Left lobe of liver (tissue), 2 donors: Measurements from ENCODE around the gene YES1. TPM values are rescaled to one million over a fixed set of nuclear protein-coding genes. Genes with fewer than 3 reads are reported as not detected.
"Not testable (repeated sequence)": the region's sequence is repeated elsewhere in the genome, so short reads cannot be mapped to it uniquely, and the experiment has no call there.

ENCODE experiments used
- ATAC-seq: fragments of 200-7000 bp; cut with Tn5 transposase; one replicate; pipeline ENCODE4 v1.9.1; 2020; ENCODE audit warnings: mild to moderate bottlenecking, moderate library complexity
- DNase-seq: peaks from one replicate; pipeline ENCODE4 v3.0.0-alpha.2; 2020; ENCODE audit warnings: low spot score
- total RNA-seq: library from RNA; stranded (reverse); gene quantifications from one replicate; pipeline ENCODE4 v1.2.1, GENCODE V29; 2021
- donor health status: DM: no; HTN: no; CAD: no; lungs with moderate emphysema.
- donor health status: DM: no; HTN: yes; CAD: no.

YES1 gene
- total RNA-seq, 1 donor from 2014 or later, result 31.1 TPM

DNA sequence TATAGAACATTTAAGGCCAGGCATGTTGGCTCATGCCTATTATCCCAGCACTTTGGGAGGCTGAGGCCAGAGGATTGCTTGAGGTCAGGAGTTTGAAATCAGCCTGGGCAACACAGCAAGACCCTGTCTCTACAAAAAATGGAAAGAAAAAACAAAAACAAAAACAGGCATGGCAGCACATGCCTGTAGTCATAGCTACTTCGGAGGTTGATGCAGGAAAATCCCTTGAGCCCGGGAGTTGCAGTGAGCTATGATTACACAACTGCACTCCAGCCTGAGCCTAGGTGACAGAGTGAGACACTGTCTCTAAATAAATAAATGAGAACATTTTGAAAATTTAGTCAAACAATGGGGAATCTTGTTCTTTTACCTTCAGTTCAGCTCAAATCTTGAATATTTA lies 12.1 kb upstream of the YES1 start:
- ATAC-seq, result peak; percentile 95
- DNase-seq, result no peak

DNA sequence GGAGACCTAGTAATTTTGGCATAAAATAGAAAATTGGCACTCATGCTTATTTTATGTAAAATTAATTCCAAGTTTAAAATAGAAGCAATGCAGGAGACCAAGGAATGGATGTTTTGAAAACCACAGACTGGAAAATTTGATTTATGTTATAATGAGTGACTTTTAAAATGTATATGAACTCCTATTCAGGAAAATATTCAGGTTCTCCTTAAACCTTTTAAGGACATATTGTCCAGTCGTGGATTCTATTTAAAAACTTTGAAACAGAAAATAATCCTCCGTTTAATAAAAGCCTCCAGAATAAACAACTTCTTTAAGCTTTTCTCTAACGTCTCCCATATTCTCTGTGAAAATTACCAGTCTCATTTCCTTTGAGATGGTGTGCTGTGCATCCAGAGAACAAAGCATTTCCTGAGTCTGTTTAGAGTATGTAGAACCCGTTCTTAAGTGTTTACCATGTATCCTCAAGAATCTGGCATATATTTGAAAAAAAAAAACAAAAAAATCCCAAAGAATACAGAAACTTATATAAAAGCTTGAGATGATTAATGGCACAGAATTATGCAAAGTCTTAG lies 8.6 kb upstream of the YES1 start:
- ATAC-seq (no peak), DNase-seq (no peak)

DNA sequence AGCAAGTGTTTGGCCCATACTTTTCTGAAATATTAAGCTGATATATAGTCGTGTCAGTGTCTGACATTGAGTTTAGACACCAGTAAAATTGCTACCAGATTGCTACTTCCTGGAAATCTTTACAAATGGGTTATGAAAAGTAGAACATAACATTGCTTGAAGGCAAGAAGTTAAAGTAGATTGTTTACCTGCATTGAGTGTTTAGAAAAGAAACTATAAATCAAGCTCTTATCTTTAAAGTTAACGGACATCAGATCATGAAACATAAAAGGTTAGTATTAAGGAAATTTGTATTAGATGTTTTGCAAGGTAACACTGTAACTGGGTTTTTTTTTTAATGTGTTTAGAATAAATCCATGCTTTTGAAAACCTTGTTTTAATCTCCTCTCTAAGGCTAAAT lies 4.8 kb upstream of the YES1 start:
- ATAC-seq (no peak), DNase-seq (no peak)

DNA sequence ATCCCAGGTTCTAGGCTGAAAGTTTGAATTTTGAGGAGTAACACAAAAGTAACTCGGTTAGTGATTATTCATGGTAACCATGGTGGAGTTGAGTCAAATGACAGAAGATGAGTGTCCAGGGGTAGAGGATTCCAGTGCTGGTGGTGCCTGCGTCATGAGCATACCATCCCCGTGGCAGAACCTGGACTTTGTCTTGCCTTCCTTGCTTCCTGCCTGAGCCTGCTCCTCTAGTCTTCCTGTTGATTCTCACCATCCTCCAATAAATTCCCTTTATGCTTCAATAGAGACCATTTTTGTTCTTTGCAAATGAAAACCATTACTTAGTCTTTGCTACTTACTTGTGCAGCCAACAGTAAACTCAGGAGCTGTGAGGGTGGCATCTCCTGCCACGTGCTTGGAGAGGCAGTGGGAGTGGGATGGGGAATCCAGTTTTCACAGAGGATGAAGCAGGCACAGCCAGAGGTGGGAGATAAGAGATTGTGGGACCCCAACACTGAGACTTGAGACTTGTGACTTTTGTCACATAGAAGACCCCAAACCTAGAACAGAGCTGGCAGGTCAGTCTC lies 4.1 kb upstream of the YES1 start:
- DNase-seq, result no peak
- no peak for ATAC-seq

DNA sequence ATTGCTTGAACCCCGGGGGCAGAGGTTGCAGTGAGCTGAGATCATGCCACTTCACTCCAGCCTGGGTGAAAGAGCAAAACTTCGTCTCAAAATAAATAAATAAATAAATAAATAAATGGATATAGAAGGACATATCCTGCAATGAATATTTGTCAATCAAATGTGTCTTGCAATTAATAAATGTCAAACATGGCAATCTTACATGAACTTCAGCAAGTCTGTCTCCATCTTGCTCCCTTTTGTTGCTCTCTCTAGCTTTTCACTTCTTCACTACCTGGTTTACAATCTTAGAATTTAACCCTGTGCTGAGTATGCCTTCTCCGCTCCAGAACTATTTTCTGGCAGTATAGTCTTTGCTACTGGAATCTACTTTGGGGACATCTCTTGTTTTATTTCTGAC lies 3.3 kb upstream of the YES1 start:
- no peak for ATAC-seq
- no peak for DNase-seq

DNA sequence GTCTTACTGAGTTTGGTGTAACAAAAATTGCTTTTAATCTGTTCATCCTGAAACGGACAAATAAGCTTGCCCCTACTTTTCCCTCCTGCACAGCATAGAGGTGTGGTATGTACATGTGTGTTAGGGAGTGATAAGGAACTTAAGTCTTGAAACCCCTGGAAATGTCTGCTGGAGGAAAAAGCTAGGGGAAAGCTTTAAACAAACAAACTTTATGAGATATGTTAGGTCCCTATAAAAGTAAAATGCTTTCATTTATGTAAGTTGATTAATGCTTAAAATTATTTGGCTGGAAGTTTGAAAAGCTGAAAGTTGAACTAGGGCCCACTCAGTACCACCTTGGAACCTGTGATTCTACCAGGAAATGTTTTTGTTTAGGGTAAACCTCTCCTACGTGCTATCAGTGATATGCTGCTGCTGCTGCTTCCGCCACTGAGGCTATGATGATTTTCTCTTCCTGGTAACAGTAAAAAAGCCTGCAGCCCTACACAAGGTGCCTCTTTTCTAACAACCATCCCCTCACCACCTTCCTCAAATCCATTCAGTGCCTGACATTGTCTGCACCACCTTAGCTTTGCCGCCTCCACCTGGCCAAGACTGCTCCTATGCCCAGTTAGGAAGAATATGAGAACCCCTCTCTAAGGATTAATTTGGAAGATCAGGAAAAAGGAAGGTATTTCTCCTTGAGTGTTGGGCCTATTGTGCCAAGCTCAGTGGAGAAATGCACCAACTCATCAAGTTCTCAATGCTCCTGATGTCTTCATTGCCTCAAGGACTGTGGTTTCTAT lies 2.5 kb upstream of the YES1 start:
- DNase-seq (no peak), ATAC-seq (no peak)

DNA sequence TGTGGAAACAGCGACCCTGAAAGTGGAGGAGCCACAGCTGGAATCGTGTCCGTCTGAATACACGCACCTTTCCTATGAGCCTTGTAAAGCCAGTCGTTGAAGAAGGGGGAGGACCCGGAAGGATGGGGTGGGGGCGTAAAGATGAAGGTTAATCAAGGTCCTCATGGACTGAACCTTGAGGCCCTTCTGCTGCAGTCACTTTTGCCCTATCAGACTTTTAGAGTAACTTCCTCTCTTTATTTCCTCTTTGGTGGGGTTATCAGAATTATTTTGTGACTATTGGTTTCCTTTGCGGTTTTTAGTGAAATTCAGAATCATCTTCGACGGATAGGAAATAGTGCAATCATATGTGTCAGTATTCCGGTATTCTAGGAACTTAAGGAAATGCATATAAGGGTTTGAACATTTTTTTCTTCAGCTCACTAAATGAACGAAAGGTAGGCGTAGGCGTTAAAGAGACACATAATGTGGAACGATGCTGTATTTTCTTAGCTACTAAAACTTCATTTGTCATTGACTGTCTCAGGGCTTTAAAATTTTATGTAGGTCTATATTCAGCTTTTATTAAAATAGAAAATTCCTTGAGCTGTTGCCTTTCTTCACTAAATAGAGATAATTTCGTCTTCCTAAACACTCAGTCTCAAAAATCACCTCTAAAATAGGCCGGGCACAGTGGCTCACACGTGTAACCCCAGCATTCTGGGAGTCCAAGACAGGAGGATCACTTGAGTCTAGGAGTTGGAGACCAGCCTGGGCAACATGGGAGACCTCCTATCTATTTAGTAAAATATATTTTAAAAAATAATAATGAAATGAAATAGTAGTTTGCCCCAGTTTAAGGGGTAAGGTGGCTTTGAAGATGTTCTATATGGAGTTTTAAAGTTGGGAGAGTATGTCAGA lies 1.4 kb upstream of the YES1 start:
- no peak for ATAC-seq
- no peak for DNase-seq

DNA sequence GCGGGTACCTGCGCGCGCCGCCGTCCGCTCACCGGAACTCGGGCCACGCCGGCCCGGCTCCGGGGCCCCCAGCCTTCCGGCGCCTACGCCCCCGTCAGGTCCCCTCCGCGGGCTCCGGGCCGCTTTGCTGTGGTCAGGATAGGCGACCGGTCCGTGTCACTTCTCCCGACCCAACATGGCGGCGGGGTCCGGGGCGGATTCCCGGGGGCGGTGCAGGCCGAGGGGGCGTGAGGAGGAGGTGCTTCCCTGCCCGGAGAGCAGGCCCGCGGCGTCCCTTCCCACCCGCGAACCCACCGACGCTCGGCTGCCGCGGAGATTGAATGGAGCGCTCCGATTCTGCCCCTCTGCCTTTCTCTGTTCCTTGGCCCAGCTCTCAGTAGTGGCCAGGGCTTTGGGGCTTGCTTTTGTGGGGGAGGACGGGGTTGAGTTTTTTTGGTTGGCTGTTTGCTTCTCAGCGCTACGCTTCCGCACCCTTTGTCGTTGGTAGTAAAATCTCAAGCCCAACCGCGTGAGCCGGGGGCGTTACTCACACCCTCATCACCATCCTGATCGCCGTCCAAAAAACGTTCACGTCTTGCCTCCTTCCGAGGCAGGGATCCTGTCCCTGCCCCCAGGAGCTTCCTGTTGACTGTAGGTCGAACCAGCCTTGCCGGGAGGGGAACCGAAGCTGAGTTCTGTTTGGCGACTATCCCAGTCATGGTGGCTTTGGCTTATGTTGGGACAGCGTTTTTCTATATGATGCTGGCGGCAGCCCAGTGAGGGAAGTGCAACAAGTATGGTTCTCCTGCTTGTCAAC lies 532 bp upstream of the YES1 start:
- peak; percentile 82 for ATAC-seq

DNA sequence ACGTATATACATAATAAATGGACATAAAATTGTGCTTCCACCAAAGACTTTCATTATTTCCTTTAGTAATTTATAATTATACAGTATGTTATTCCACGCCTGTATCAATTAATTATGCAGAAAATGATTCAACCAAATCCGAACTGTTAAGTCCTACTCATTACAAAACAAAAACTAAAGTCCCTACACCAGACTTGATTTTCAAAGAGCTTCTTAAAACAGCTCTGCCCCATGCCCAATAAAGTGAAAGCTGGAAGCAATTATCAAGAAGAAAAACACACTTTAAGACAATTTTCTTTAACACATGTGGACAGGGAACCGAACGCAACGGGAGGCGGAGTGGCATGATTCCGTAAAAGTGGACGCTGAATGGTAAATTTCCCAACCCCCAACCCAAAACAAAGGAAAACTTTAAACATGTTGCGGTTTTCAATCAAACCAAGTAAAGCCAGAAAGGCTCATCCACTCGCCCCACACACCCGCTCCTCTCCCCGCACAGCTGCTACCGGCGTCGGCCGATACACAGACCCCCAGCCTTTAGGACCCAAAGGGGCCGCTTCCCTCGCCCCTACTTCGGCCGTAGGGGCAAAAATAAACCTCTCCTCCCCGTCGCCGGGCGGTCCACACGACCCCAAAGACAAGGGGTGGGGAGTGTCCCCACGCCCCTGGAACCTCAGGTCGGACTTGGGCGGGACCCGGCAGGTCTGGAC lies 705 bp downstream of the YES1 start:
- DNase-seq (no peak), ATAC-seq (peak; percentile 5)

More for the DNA sequence above, 532 bp upstream of the YES1 start:
- DNase-seq, result peak; percentile 86

DNA sequence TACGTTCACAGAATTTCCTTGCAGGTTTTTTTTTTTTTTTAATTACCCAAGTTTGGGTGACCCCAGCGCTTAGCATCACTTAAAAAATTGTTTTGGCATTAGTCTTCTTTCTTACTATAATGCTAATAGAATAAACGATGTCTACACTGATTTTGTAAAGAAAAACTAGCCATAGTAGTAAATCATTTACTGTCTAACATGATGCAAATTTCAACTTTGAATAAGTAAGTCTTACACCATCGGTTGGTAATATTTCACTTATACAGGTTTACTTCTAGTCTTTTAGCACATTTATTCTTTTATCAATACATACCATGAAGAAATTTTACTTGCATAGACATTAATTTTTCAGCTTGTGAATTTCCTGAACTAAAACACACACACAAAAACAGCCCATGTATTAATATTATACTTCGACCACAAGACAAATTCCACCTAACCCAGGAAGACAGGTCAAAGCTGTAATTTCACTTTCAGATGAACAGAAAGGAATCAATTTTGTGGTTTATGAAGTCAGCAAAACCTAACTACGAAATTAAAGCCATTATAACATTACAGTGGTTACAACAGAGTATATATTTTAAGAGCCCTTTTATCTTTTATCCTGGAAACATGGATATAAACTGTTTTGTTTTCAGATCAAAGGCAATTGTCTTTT lies 1.9 kb downstream of the YES1 start:
- ATAC-seq (no peak), DNase-seq (no peak)

DNA sequence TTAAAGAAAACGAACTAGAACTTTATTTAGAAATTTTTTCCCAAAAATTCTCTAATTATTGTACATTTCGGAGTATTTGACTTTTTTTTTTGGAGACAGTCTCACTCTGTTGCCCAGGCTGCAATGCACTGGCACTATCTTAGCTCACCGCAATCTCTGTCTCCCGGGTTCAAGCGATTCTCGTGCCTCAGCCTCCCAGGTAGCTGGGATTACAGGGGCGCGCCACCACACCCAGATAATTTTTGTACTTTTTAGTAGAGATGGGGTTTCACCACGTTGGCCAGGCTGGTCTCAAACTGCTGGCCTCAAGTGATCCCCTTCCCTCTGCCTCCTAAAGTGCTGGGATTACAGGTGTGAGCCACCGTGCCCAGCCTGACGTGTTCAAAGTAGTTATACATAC lies 2.8 kb downstream of the YES1 start:
- DNase-seq, ATAC-seq: not testable (repeated sequence)

DNA sequence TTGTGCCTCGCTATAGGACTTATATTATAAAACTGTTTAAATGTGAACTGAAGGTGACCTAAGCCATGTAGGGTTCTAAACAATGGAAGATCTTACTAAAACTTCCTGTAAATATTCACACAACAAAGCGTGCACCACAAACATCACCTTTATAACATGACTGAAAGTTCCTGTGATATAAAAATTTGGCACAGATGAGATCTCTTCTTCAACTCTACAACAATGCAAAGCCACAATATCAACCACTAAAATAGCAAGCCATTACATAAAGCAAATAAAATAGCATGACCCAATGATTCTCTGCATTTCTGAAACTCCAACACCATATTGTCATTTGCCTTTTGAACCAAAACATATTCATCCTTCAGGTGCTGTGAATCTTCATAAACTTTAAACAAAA lies 3.5 kb downstream of the YES1 start:
- no peak for DNase-seq
- no peak for ATAC-seq

DNA sequence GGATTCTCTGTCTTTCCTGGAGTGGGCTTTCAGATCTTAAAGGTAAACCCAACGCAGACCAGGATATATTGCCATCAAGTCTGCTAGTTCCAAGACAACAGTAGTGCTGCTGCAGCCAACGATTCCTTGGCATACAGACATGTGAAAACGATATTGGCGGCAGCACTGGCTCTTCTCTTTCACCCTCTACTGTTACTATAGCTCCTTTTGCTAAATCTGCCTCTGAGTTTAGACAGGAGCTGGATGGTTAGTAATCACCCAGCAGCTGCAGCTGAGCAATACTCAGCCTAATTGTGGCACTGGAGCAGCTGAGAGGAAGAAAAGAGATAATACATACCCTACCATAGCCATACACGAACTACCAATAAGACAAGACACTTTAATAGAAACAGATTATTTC lies 4.0 kb downstream of the YES1 start:
- ATAC-seq (no peak), DNase-seq (no peak)

DNA sequence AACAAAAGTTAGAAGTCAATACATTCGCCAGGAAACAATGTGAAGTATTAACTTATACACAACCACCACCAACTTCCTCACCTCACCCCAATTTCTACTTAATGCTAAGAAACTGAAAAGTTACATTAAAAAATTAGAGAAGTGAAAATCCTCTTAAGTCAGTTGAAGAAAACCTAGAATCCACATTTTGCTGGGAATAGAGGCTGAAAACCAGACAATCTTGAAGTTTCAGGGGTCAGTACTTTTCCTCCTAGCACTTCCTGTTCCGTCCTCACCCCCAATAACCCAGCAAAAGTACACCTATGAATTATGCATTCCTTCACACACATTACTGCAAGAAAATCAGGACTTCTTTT lies 6.3 kb downstream of the YES1 start:
- no peak for DNase-seq

DNA sequence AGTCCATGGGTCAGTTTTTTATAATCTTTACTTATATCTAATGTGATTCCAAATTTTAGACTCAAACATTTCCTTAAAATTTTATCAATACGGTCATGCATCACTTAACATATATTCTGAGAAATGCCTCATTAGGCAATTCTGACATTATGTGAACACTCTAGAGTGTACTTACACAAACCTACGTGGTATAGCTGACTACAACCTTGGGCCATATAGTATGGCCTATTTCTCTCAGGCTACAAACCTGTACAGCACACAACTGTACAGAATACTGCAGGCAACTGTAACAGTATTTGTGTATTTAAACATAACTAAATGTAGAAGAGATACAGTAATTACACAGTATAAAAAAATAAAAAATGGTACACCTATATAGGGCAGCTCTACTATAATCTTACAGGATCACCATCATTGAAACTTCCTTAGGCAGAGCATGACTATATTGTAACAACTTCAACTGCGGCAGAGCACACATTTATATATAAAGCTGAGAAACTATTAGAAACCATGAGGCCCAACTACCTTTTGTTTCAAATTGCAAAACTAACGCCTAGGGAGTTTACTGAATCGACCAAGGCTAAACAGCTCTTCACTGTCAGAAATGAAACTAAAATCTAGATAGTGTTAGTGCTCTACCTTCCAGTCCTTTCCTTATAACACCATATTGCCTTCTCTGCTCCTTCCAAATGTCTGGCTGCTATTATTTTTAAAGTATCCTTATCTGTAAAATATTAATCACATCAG lies 6.9 kb downstream of the YES1 start:
- ATAC-seq (peak; percentile 80), DNase-seq (no peak)

More for the DNA sequence above, 6.3 kb downstream of the YES1 start:
- ATAC-seq, result no peak

DNA sequence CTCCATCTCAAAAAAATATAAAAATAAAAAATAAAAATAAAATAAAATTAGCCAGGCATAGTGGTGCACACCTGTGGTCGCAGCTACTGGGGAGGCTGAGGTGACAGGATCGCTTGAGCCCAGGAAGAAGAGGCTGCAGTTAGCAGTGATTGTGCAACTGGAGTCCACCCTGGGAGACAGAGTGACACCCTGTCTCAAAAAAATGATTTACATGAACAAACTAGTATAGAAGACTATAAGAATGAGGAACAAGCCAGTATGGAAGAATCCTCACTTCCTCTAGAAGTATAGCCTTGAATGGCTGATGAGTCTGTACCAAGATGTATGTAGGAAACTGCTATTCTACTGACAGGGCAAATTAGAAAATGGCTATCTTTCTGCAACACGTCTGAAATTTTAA lies 10.9 kb downstream of the YES1 start:
- no peak for DNase-seq
- peak; percentile 30 for ATAC-seq

DNA sequence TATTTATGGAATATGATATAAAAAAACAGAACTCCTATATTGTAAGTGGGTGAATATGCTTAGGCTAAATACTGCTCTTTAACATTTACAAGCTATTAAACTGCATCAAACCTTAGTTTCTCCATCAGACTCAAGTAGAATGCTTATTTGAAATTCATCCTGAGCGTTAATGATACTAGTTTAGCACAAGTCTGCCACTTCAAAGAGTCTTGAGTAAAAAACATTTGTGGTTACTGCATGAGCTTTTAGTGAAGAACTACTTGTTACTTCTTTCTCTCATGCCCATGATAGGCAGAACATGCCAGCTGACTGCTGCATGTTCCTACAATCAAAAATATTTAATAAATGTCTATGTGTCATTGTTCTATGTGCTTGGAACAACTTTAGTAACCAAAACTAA lies 12.1 kb downstream of the YES1 start:
- DNase-seq (no peak), ATAC-seq (no peak)

DNA sequence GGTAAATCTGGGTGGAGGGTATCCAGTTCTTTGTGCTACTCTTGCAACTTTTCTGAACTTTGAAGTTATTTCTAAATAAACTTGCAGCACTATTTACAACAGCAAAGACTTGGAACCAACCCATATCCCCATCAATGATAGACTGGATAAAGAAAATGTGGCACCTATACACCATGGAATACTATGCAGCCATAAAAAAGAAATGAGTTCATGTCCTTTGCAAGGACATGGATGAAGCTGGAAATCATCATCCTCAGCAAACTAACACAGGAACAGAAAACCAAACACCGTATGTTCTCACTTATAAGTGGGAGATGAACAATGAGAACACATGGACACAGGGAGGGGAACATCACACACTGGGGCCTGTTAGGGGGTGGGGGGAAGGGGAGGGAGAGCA lies 16.7 kb downstream of the YES1 start:
- ATAC-seq, DNase-seq: not testable (repeated sequence)

DNA sequence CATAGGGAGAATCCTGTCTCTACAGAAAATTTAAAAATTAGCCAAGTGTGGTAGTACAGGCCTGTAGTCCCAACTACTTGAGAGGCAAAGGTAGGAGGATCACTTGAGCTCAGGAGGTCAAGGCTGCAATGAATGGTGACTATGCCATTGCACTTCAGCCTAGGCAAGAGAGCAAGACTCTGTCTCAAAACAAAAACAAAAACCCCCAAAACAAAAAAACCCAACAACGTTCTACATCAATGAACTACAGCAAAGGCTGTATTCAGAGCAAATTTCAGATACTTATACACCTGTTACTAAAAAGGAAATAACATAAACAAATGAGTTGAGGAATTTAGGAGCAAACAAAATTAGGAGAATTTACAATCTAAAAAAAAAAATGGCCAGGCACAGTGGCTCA lies 22.6 kb downstream of the YES1 start:
- DNase-seq (no peak), ATAC-seq (no peak)
